Liver (tissue), 9 donors: ENCODE measurements around the gene CRACR2A. TPM values are rescaled to one million over a fixed set of nuclear protein-coding genes. Genes with fewer than 3 reads are reported as not detected.

Source experiments
- DNase-seq: peaks from one replicate; pipeline ENCODE4 v3.0.0-alpha.2; 2017; ENCODE audit warnings: low spot score
- H3K27ac ChIP-seq, 2 donors: one replicate each; pipeline ENCODE4 v1.7.0; 2013; ENCODE audit warnings: inconsistent platforms in 2 of 2, low read length in 2 of 2, control low read depth in 1 of 2, low read depth in 1 of 2, mild to moderate bottlenecking in 1 of 2
- H3K27me3 ChIP-seq, 4 donors: one replicate each; pipeline versions ENCODE4 v1.6.1 to v1.7.0; 2013; ENCODE audit warnings: low read length in 3 of 4, inconsistent platforms in 1 of 4, mild to moderate bottlenecking in 1 of 4, moderate library complexity in 1 of 4; ENCODE audit not compliant: control insufficient read depth in 4 of 4, insufficient read depth in 4 of 4
- H3K36me3 ChIP-seq, 4 donors: one replicate each; pipeline versions ENCODE4 v1.6.1 to v1.7.0; 2013; ENCODE audit warnings: low read length in 3 of 4, mild to moderate bottlenecking in 3 of 4, low read depth in 1 of 4, moderate library complexity in 1 of 4; ENCODE audit not compliant: control insufficient read depth in 4 of 4, insufficient read depth in 3 of 4
- H3K4me1 ChIP-seq, 4 donors: one replicate each; pipeline versions ENCODE4 v1.6.1 to v1.7.0; 2013; ENCODE audit warnings: low read length in 3 of 4, mild to moderate bottlenecking in 3 of 4, moderate library complexity in 1 of 4; ENCODE audit not compliant: control insufficient read depth in 4 of 4, insufficient read depth in 4 of 4
- H3K4me3 ChIP-seq, 3 donors: one replicate each; pipeline versions ENCODE4 v1.6.1 to v1.7.0; 2013; ENCODE audit warnings: low read length in 3 of 3, control low read depth in 1 of 3, low read depth in 1 of 3, mild to moderate bottlenecking in 1 of 3
- H3K9ac ChIP-seq, 2 donors: one replicate each; pipeline ENCODE4 v1.7.0; 2013; ENCODE audit warnings: low read length in 2 of 2, mild to moderate bottlenecking in 2 of 2, moderate library complexity in 2 of 2, control low read depth in 1 of 2, low read depth in 1 of 2
- H3K9me3 ChIP-seq, 4 donors: one replicate each; pipeline versions ENCODE4 v1.6.1 to v1.7.0; 2013; ENCODE audit warnings: low read length in 3 of 4; ENCODE audit not compliant: control insufficient read depth in 4 of 4
- CTCF ChIP-seq: fragments of 150-350 bp; IDR thresholded peaks from 2 replicates; pipeline ENCODE4 v1.5.1; 2017; ENCODE audit warnings: improper control_type of control experiment, low read depth, low read length; ENCODE audit not compliant: missing input control
- FOXA1 ChIP-seq: IDR thresholded peaks from 2 replicates; pipeline ENCODE4 v1.6.1; 2016; ENCODE audit warnings: antibody characterized with exemption
- HNF4A ChIP-seq, 2 donors: conservative IDR thresholded peaks; 2 replicates each; pipeline ENCODE4 v1.6.1; 2016; ENCODE audit warnings: antibody characterized with exemption in 2 of 2, mild to moderate bottlenecking in 2 of 2
- JUND ChIP-seq, 2 donors: IDR thresholded peaks; 2 replicates each; pipeline ENCODE4 v1.6.1; 2016; ENCODE audit warnings: antibody characterized with exemption in 2 of 2
- MAX ChIP-seq: IDR thresholded peaks from 2 replicates; pipeline ENCODE4 v1.6.1; 2016; ENCODE audit warnings: antibody characterized with exemption
- NR2F2 ChIP-seq: IDR thresholded peaks from 2 replicates; pipeline ENCODE4 v1.6.1; 2016; ENCODE audit warnings: antibody characterized with exemption
- RAD21 ChIP-seq, 2 donors: IDR thresholded peaks; 2 replicates each; pipeline ENCODE4 v1.6.1; 2016; ENCODE audit warnings: antibody characterized with exemption in 2 of 2, mild to moderate bottlenecking in 2 of 2
- YY1 ChIP-seq: IDR thresholded peaks from 2 replicates; pipeline ENCODE4 v1.6.1; 2016; ENCODE audit warnings: antibody characterized with exemption, mild to moderate bottlenecking
- WGBS: extraction: QIAGEN DNeasy Blood & Tissue Kit; methylation state at CpG from one replicate; pipeline ENCODE4 v1.1.7; 2013; 5-methylcytosine and 5-hydroxymethylcytosine counted together
- polyA plus RNA-seq, 2 donors: library from polyadenylated mRNA; stranded (reverse) in 1 of 2; unstranded in 1 of 2; fragments of 200-250 nt in 1 of 2; fragments of >200 nt in 1 of 2; fragmentation: Nextera tagmentation in 1 of 2; extraction: Ambion mirVana in 1 of 2; gene quantifications; one replicate each; pipeline versions ENCODE4 v1.2.1 to v1.2.3, GENCODE V29; 2013 to 2015
- total RNA-seq, 2 donors: library from RNA; depleted of rRNA; stranded (reverse); fragments of >200 nt; gene quantifications; one replicate each; pipeline ENCODE4 v1.2.3, GENCODE V29; 2014
- TF ChIP-seq, protein P1 (sequence below): IDR thresholded peaks from 2 replicates; pipeline ENCODE4 v1.6.1; 2016; ENCODE audit warnings: antibody characterized with exemption, mild to moderate bottlenecking
- TF ChIP-seq, protein P2 (sequence below): IDR thresholded peaks from 2 replicates; pipeline ENCODE4 v1.6.1; 2016; ENCODE audit warnings: antibody characterized with exemption
- donor health status: healthy.
- donor health status: healthy.
- donor health status: healthy.
- donor health status: healthy.
- donor health status: healthy.

CRACR2A gene
- total and polyA plus RNA-seq, 4 donors = 0.33 to 4.2 (median 1.4) TPM

DNA sequence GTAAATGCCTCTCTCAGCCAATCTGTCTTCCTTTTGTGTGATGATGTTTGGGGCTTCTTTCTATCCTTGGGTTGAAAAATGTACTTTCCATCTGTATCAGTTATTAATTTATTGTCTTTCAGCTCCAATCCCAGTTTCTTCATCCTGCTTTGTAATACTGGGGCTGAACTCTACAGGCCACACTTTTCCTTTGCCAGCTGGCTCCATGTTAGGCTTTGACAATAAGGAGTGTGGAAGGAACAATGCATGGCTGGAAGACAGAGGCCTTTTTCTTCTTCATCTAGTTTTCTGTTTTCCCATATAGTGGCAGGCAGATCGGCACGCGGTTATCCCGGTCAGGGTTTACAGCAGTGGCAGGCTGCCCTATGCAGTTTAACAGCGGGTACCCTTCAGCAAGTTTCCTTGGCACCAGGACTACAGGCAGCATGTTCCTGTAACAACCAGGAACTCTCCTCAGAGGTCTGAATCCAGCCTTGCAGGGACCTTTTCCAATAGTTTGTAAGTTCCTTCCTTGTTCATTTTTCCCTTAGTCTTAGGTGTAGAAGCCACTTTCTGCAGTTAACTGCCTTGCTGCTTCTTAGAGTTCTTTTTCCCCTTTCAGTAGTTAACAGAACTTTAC, 38.5 kb upstream of the CRACR2A start:
- Histone ChIP-seq H3K27ac (no peak overlapping the region), H3K9ac (no peak overlapping the region), H3K4me3 (no peak overlapping the region), H3K9me3 (no peaks in the 10 kb centered on the region), H3K36me3 (no peaks in the 10 kb centered on the region), H3K4me1 (peaks cover 9 to 41% (median 31%) of the 10 kb centered on the region in 4 donors), H3K27me3 (no peaks in the 10 kb centered on the region)
- no peak for TF ChIP-seq YY1
- no peak for TF ChIP-seq HNF4A (conservative IDR thresholded peaks at IDR 0.05)
- TF ChIP-seq RAD21 (IDR thresholded peaks at IDR 0.05) = no peak
- TF ChIP-seq CTCF = no peak
- TF ChIP-seq JUND (IDR thresholded peaks at IDR 0.05) = no peak
- TF ChIP-seq, protein P1, sequence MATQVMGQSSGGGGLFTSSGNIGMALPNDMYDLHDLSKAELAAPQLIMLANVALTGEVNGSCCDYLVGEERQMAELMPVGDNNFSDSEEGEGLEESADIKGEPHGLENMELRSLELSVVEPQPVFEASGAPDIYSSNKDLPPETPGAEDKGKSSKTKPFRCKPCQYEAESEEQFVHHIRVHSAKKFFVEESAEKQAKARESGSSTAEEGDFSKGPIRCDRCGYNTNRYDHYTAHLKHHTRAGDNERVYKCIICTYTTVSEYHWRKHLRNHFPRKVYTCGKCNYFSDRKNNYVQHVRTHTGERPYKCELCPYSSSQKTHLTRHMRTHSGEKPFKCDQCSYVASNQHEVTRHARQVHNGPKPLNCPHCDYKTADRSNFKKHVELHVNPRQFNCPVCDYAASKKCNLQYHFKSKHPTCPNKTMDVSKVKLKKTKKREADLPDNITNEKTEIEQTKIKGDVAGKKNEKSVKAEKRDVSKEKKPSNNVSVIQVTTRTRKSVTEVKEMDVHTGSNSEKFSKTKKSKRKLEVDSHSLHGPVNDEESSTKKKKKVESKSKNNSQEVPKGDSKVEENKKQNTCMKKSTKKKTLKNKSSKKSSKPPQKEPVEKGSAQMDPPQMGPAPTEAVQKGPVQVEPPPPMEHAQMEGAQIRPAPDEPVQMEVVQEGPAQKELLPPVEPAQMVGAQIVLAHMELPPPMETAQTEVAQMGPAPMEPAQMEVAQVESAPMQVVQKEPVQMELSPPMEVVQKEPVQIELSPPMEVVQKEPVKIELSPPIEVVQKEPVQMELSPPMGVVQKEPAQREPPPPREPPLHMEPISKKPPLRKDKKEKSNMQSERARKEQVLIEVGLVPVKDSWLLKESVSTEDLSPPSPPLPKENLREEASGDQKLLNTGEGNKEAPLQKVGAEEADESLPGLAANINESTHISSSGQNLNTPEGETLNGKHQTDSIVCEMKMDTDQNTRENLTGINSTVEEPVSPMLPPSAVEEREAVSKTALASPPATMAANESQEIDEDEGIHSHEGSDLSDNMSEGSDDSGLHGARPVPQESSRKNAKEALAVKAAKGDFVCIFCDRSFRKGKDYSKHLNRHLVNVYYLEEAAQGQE = no peak
- TF ChIP-seq NR2F2 = no peak
- no peak for DNase-seq
- WGBS = 57% methylated on average over 5 of the region's 5 CpGs

DNA sequence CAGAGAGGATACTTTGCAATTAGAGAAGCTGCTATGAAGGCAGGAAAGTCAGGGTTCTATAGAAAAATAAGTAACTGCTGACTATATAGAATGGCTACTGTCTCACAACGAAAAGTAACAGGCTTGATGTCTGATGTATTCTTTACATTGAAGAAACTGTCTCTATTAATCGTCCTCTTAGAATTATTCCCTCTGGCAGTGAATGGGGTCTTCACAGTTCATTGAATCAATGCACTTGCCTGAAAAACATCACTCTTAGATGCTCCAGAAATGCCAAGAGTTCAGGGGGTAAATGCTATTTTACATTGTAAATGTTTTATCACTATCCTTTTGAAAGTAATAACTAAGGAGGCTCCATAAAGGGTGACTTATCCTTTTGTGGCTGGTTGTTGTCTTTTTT, 37.7 kb upstream of the CRACR2A start:
- H3K4me1 ChIP-seq = peaks cover 9 to 34% (median 25%) of the 10 kb centered on the region in 4 donors
- H3K36me3 ChIP-seq = no peaks in the 10 kb centered on the region
- TF ChIP-seq NR2F2 (no peak), FOXA1 (no peak)
- TF ChIP-seq, protein P2, sequence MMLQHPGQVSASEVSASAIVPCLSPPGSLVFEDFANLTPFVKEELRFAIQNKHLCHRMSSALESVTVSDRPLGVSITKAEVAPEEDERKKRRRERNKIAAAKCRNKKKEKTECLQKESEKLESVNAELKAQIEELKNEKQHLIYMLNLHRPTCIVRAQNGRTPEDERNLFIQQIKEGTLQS = no peak
- no peak for DNase-seq
- H3K9ac ChIP-seq = no peak overlapping the region
- no peaks in the 10 kb centered on the region for H3K9me3 ChIP-seq
- no peak overlapping the region for H3K27ac ChIP-seq
- no peaks in the 10 kb centered on the region for H3K27me3 ChIP-seq
- WGBS = 97% methylated on average over 2 of the region's 2 CpGs
- no peak overlapping the region for H3K4me3 ChIP-seq

GRCh38 chr12:3789838-3790237, 36.9 kb upstream of the CRACR2A start:
- no peak for DNase-seq
- WGBS = 100% methylated on average over 1 of the region's 1 CpG
- Histone ChIP-seq H3K9ac (no peak overlapping the region), H3K36me3 (no peaks in the 10 kb centered on the region), H3K4me3 (no peak overlapping the region), H3K9me3 (no peaks in the 10 kb centered on the region), H3K27ac (no peak overlapping the region), H3K27me3 (no peaks in the 10 kb centered on the region), H3K4me1 (peaks cover 7 to 26% (median 17%) of the 10 kb centered on the region in 4 donors)
- TF ChIP-seq MAX (no peak), JUND (IDR thresholded peaks at IDR 0.05) (no peak)
